H9 (cell line): Measurements from ENCODE around the gene IARS1. TPM values are rescaled to one million over a fixed set of nuclear protein-coding genes. Genes with fewer than 3 reads are reported as not detected.

ENCODE experiments used
- DNase-seq: peaks from one replicate; pipeline ENCODE4 v3.0.0-alpha.2; 2017
- H2AFZ ChIP-seq: one replicate; pipeline ENCODE4 v1.6.1; 2013; ENCODE audit warnings: mild to moderate bottlenecking, low read length, control low read depth, moderate library complexity
- H2AK5ac ChIP-seq: 2 replicates; pipeline ENCODE4 v1.6.1; 2013; ENCODE audit warnings: low read length, control low read depth, mixed read lengths; ENCODE audit not compliant: insufficient read length
- H2BK120ac ChIP-seq: one replicate; pipeline ENCODE4 v1.6.1; 2013; ENCODE audit warnings: low read depth, mild to moderate bottlenecking, low read length, control low read depth, inconsistent platforms; ENCODE audit not compliant: poor library complexity, severe bottlenecking
- H2BK12ac ChIP-seq: 2 replicates; pipeline ENCODE4 v1.6.1; 2013; ENCODE audit warnings: low read length, control low read depth, mixed read lengths, low read depth; ENCODE audit not compliant: insufficient read length
- H2BK15ac ChIP-seq: 2 replicates; pipeline ENCODE4 v1.6.1; 2013; ENCODE audit warnings: low read depth, low read length, control low read depth
- H2BK20ac ChIP-seq: one replicate; pipeline ENCODE4 v1.6.1; 2013; ENCODE audit warnings: low read depth, mild to moderate bottlenecking, low read length, control low read depth, inconsistent platforms; ENCODE audit not compliant: poor library complexity, severe bottlenecking
- H2BK5ac ChIP-seq: 2 replicates; pipeline ENCODE4 v1.6.1; 2013; ENCODE audit warnings: low read length, control low read depth, mixed read lengths; ENCODE audit not compliant: insufficient read length
- H3K14ac ChIP-seq: 2 replicates; pipeline ENCODE4 v1.6.1; 2013; ENCODE audit warnings: low read length, control low read depth; ENCODE audit not compliant: insufficient read depth
- H3K18ac ChIP-seq: 2 replicates; pipeline ENCODE4 v1.6.1; 2013; ENCODE audit warnings: low read depth, mild to moderate bottlenecking, mixed read lengths, low read length, control low read depth; ENCODE audit not compliant: insufficient read length
- H3K23ac ChIP-seq: 2 replicates; pipeline ENCODE4 v1.6.1; 2013; ENCODE audit warnings: low read length, control low read depth, mixed read lengths, low read depth; ENCODE audit not compliant: insufficient read length
- H3K23me2 ChIP-seq: 2 replicates; pipeline ENCODE4 v1.6.1; 2013; ENCODE audit warnings: low read depth, mild to moderate bottlenecking, mixed read lengths, low read length, control low read depth; ENCODE audit not compliant: insufficient read length, poor library complexity, severe bottlenecking
- H3K27ac ChIP-seq: 2 replicates; pipeline ENCODE4 v1.5.1; 2013; ENCODE audit warnings: low read length, control low read depth, mixed read lengths, low read depth; ENCODE audit not compliant: insufficient read length
- H3K27me3 ChIP-seq: 2 replicates; pipeline ENCODE4 v1.6.1; 2013; ENCODE audit warnings: low read length, control low read depth, inconsistent platforms; ENCODE audit not compliant: insufficient read depth
- H3K4ac ChIP-seq: 2 replicates; pipeline ENCODE4 v1.6.1; 2013; ENCODE audit warnings: low read depth, mild to moderate bottlenecking, control low read depth, inconsistent platforms, low read length, moderate library complexity
- H3K4me1 ChIP-seq: 2 replicates; pipeline ENCODE4 v1.6.1; 2013; ENCODE audit warnings: low read length, control low read depth, inconsistent platforms; ENCODE audit not compliant: insufficient read depth
- H3K4me2 ChIP-seq: 2 replicates; pipeline ENCODE4 v1.6.1; 2013; ENCODE audit warnings: low read length, control low read depth, mixed read lengths; ENCODE audit not compliant: insufficient read length, insufficient read depth
- H3K56ac ChIP-seq: 2 replicates; pipeline ENCODE4 v1.6.1; 2013; ENCODE audit warnings: low read depth, mild to moderate bottlenecking, mixed read lengths, low read length, control low read depth; ENCODE audit not compliant: insufficient read length
- H3K79me1 ChIP-seq: 2 replicates; pipeline ENCODE4 v1.6.1; 2013; ENCODE audit warnings: low read depth, mild to moderate bottlenecking, moderate library complexity, low read length, control low read depth, inconsistent platforms; ENCODE audit not compliant: insufficient read depth, poor library complexity, severe bottlenecking
- H3K79me2 ChIP-seq: 2 replicates; pipeline ENCODE4 v1.6.1; 2013; ENCODE audit warnings: low read length, control low read depth, inconsistent platforms; ENCODE audit not compliant: insufficient read depth
- H3K9ac ChIP-seq: 2 replicates; pipeline ENCODE4 v1.6.1; 2013; ENCODE audit warnings: low read length, control low read depth, mixed read lengths; ENCODE audit not compliant: insufficient read length; ENCODE audit errors: extremely low read depth
- H3K9me3 ChIP-seq: one replicate; pipeline ENCODE4 v1.6.1; 2013; ENCODE audit warnings: low read depth, low read length, inconsistent platforms; ENCODE audit not compliant: control insufficient read depth
- H3T11ph ChIP-seq: one replicate; pipeline ENCODE4 v1.6.1; 2013; ENCODE audit warnings: mild to moderate bottlenecking, low read length, control low read depth, inconsistent platforms
- H4K20me1 ChIP-seq: one replicate; pipeline ENCODE4 v1.6.1; 2013; ENCODE audit not compliant: control insufficient read depth, insufficient read length, insufficient read depth
- H4K5ac ChIP-seq: 2 replicates; pipeline ENCODE4 v1.6.1; 2013; ENCODE audit warnings: low read depth, mild to moderate bottlenecking, mixed read lengths, low read length, control low read depth; ENCODE audit not compliant: insufficient read length
- H4K8ac ChIP-seq: replicated peaks from 2 replicates; pipeline ENCODE4 v1.6.1; 2013; ENCODE audit warnings: low read length, control low read depth, mixed read lengths, low read depth; ENCODE audit not compliant: insufficient read length
- H4K91ac ChIP-seq: 2 replicates; pipeline ENCODE4 v1.6.1; 2013; ENCODE audit warnings: low read depth, mild to moderate bottlenecking, moderate library complexity, mixed read lengths, low read length, control low read depth; ENCODE audit not compliant: insufficient read length
- H3K27ac Mint-ChIP-seq, 3 experiments: 2 replicates in 2 of 3; 3 replicates in 1 of 3; pipeline ENCODE4 v1.8.0; 2020 to 2021; ENCODE audit warnings: mixed read lengths in 3 of 3, mild to moderate bottlenecking in 1 of 3, moderate library complexity in 1 of 3
- H3K27me3 Mint-ChIP-seq: 2 replicates; pipeline ENCODE4 v1.8.0; 2021; ENCODE audit warnings: low read depth, mild to moderate bottlenecking, moderate library complexity, mixed read lengths
- H3K36me3 Mint-ChIP-seq, 3 experiments: 2 replicates in 2 of 3; 3 replicates in 1 of 3; pipeline ENCODE4 v1.8.0; 2020 to 2021; ENCODE audit warnings: low read depth in 3 of 3, mixed read lengths in 3 of 3; ENCODE audit not compliant: insufficient read depth in 1 of 3
- H3K4me1 Mint-ChIP-seq, 2 experiments: 2 replicates each; pipeline ENCODE4 v1.8.0; 2020; ENCODE audit warnings: mixed read lengths in 2 of 2
- H3K4me3 Mint-ChIP-seq, 2 experiments: 2 replicates in 1 of 2; 3 replicates in 1 of 2; pipeline ENCODE4 v1.8.0; 2020 to 2021; ENCODE audit warnings: mild to moderate bottlenecking in 2 of 2, mixed read lengths in 2 of 2, moderate library complexity in 1 of 2
- H3K9me3 Mint-ChIP-seq, 2 experiments: 2 replicates in 1 of 2; 3 replicates in 1 of 2; pipeline ENCODE4 v1.8.0; 2020; ENCODE audit warnings: mild to moderate bottlenecking in 2 of 2, mixed read lengths in 2 of 2, moderate library complexity in 1 of 2
- CTCF ChIP-seq: fragments of 200-600 bp; sonication (generic); conservative IDR thresholded peaks from 3 replicates; pipeline ENCODE4 v1.8.0; 2021; ENCODE audit warnings: antibody characterized with exemption, mild to moderate bottlenecking
- WGBS: extraction: QIAGEN DNeasy Blood & Tissue Kit; methylation state at CpG from one replicate; pipeline ENCODE4 v1.1.7; 2013; ENCODE audit warnings: missing lambda C conversion rate, low lambda C conversion rate, mixed read lengths; ENCODE audit not compliant: insufficient read length; ENCODE audit errors: extremely low coverage; 5-methylcytosine and 5-hydroxymethylcytosine counted together
- long read RNA-seq: library from polyadenylated mRNA; unstranded; transcript quantifications from one replicate; pipeline ENCODE4 v2.0.0, GENCODE V29; 2020
- total RNA-seq: library from RNA; stranded (reverse); gene quantifications from 2 replicates; pipeline ENCODE4 v1.2.1, GENCODE V29; 2021

Gene IARS1
- 222 and 234 TPM in 2 replicates for total RNA-seq
- long read RNA-seq, full-length matches to known transcripts = 297 of 1,387 reads
- long read RNA-seq, partial matches to known transcripts = 894 of 1,387 reads
- long read RNA-seq, other reads (novel, unspliced or antisense) = 196 of 1,387 reads

DNA sequence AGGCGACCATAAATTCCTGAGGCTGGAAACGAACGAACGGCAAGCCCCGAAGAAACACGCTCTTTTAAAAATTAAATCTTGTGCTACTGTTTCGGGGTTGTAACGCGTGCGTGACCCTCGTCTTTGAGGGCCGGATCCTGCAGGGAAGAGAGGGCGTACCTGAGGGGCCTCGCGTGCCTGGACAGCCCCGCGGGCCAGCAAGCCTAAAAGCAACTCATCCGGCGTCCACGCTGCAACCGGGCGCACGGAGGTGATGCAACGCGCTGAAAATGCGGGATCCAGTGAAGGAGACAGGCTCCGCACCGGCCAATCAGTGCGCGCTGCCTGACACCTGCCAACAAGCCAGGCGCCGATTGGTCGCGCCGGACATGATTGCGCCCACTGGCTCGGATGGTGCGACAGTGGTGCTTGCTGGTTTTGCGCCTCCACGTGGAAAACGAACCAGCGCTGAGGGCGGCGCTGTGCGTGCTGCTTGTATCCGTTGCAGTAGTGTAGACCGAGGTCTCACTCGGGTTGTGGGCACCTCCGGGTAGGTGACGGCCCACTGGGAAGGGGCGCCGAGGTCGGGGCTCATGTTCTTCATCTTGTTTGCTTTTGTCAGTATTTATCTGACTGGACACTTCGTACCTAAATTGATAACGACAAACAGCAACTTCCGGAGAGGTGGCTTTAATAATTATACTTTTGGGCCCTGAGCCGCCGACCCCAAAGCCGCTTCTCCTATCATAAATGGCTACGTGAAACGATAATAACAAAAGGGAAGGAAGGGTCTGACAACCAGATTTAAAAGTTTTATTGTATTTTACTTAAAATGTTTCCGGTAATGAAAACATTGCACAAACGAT, at the start of gene IARS1:
IARS1 (minus strand) TSS at position 246 of the 845 bp plus-strand sequence. CDS start 4,278 bp downstream, outside the sequence.
- no peaks in the 10 kb centered on the region for H3K27me3 Mint-ChIP-seq
- peak; percentile 43; the same call in 2 of the 3 replicates for TF ChIP-seq CTCF
- Histone ChIP-seq H4K91ac (no peak within 1 kb of the TSS), H2BK15ac (no peak within 1 kb of the TSS), H4K20me1 (no peaks in the 10 kb centered on the region), H4K5ac (peak within 1 kb of the TSS; percentile 18), H3K14ac (peak within 1 kb of the TSS; percentile 79; the same call in 1 of the 2 replicates), H3K4me2 (peak within 1 kb of the TSS; percentile 89), H2AK5ac (no peak within 1 kb of the TSS), H3K56ac (no peak within 1 kb of the TSS), H3K79me2 (peaks cover 18% of the 10 kb centered on the region; the same call in 1 of the 2 replicates), H3K27me3 (no peaks in the 10 kb centered on the region), H4K8ac (no peak within 1 kb of the TSS), H3K4me1 (no peaks in the 10 kb centered on the region), H2AFZ (no peak within 1 kb of the TSS), H3K18ac (peak within 1 kb of the TSS; percentile 96), H3K9me3 (no peaks in the 10 kb centered on the region), H2BK120ac (no peak within 1 kb of the TSS), H3T11ph (no peak within 1 kb of the TSS), H3K27ac (no peak within 1 kb of the TSS), H3K23ac (no peak within 1 kb of the TSS), H3K79me1 (no peaks in the 10 kb centered on the region), H2BK5ac (no peak within 1 kb of the TSS), H3K4ac (no peak within 1 kb of the TSS; the same call in 1 of the 2 replicates), H3K23me2 (no peaks in the 10 kb centered on the region), H3K9ac (peak within 1 kb of the TSS; percentile 96), H2BK20ac (no peak within 1 kb of the TSS), H2BK12ac (no peak within 1 kb of the TSS)
- peaks cover 25 to 59% (median 42%) of the 10 kb centered on the region in 3 experiments; a peak in 6 of 7 replicates for H3K36me3 Mint-ChIP-seq
- DNase-seq = peak; percentile 99
- WGBS = no CpG with 5 or more reads among the region's 63 CpGs
- H3K4me1 Mint-ChIP-seq = peaks cover 15 to 17% of the 10 kb centered on the region in 2 experiments
- peak within 1 kb of the TSS; percentile 95 to 98 for H3K4me3 Mint-ChIP-seq
- peak within 1 kb of the TSS; percentile 97 to 100 (median 99) for H3K27ac Mint-ChIP-seq
- no peaks in the 10 kb centered on the region for H3K9me3 Mint-ChIP-seq
